Measurements from ENCODE around the gene HPCAL1. TPM values are rescaled to one million over a fixed set of nuclear protein-coding genes. Genes with fewer than 3 reads are reported as not detected.

Gene HPCAL1
- polyA plus RNA-seq, 3 donors = 20.4 to 37.3 (median 28.5) TPM

- DNase-seq (ENCODE audit: extremely low read depth in 1 of 11, low read depth in 9 of 11, low spot score in 4 of 11) = no peak
These were observed 53.7 kb downstream of the HPCAL1 start for GRCh38 chr2:10356439-10356811.

- DNase-seq (ENCODE audit: extremely low read depth in 1 of 11, low read depth in 9 of 11, low spot score in 4 of 11) = no peak
These were observed 54.8 kb downstream of the HPCAL1 start for GRCh38 chr2:10357193-10358169.

GRCh38 chr2:10359246-10359645 is 56.5 kb downstream of the HPCAL1 start:
- DNase-seq (ENCODE audit: extremely low read depth in 1 of 11, low read depth in 9 of 11, low spot score in 4 of 11) = no peak

- DNase-seq (ENCODE audit: extremely low read depth in 1 of 11, low read depth in 9 of 11, low spot score in 4 of 11) = no peak
These were observed 57.1 kb downstream of the HPCAL1 start for GRCh38 chr2:10359731-10360329.

DNA sequence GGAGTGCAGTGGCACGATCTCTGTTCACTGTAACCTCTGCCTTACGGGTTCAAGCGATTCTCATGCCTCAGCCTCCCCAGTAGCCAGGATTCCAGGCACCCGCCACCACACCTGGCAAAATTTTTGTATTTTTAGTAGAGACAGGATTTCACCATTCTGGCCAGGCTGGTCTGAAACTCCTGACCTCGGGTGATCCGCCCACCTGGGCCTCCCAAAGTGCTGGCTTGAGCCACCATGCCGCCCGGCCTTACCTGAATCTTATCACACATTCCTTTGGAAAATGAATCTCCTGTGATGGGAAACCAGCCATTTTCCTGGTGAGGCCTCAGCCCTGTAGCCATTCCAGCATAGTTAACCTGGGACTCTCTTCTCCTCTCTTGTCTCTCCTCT is 57.8 kb downstream of the HPCAL1 start:
- no peak for DNase-seq (ENCODE audit: extremely low read depth in 1 of 11, low read depth in 9 of 11, low spot score in 4 of 11)

DNA sequence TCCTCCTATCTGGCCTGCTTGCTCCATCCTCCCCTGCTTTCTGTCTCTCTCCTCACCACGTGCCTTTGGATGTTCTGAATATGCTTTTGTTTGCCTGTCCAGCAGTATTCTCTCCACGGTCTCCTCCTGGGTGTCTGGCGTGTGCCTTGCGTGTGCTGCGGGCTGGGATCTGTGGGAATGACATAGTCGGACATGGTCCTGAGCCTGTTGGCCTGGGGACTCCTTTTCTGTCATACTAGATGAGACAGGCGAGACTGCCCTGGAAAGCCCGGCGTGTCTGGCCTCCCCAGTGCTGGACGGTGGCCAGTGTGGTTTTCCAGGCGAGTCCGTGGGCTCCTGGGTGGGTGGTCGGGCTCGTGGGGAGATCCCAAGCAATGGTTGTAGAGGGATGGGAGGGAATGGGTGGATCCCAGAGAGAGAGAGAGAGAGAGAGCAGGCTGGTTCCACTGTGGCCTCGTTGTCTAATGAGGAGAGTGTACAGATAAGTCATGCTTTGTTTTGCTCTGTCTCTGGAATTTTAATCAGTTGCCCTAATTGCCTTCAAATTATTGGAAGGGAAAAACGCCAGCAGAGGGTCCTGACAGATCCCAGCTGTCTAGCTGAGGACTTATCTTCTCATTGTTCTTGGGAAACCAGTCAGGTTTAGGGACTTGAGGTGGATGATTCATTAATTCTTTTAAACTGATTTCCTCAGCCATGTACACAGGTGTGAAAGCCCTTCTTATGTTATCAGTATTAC is 58.3 kb downstream of the HPCAL1 start:
- DNase-seq (ENCODE audit: extremely low read depth in 1 of 11, low read depth in 9 of 11, low spot score in 4 of 11) = no peak

DNA sequence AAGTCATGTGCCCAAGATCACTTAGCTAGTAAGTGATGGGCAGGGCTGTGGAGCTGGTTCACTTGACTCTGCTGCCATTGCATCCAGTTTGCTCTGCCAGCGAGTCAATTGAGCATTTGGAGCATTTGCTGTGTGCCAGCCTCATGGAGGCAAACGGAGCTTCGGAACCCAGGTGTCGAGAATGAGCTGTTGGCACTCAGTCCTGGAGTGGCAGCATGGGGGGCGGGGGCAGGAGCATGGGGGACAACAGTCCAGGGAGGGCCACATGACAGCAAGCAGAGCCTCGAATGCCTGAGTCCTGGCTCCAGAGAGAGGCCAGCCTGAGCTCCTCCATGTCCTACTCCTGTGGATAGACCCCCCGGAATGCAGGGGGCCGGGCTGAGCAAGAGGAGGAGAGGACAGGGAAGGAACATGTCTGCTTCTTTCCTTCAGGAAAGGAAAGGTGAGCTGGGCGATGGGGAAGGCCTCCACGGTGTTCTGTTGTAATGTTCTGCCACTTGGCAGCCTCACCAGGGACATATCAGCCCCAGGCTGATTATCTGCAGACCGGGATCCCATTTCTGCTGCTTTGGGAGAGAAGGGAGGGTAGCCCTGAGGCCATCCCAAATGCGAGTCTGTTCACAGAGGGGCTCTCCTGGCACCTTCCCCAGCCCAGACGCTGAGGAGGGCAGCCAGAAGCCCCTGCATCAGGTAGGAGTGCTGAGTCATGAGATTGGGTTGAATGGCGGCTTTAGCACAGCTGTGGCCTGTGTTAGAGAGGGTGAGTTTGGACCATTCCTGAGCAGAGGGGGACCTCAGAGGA is 59.6 kb downstream of the HPCAL1 start:
- no peak for DNase-seq (ENCODE audit: extremely low read depth in 1 of 11, low read depth in 9 of 11, low spot score in 4 of 11)

GRCh38 chr2:10362898-10363454 is 60.3 kb downstream of the HPCAL1 start:
- no peak for DNase-seq (ENCODE audit: extremely low read depth in 1 of 11, low read depth in 9 of 11, low spot score in 4 of 11)

GRCh38 chr2:10363861-10364610 is 61.3 kb downstream of the HPCAL1 start:
- DNase-seq (ENCODE audit: extremely low read depth in 1 of 11, low read depth in 9 of 11, low spot score in 4 of 11) = no peak

DNA sequence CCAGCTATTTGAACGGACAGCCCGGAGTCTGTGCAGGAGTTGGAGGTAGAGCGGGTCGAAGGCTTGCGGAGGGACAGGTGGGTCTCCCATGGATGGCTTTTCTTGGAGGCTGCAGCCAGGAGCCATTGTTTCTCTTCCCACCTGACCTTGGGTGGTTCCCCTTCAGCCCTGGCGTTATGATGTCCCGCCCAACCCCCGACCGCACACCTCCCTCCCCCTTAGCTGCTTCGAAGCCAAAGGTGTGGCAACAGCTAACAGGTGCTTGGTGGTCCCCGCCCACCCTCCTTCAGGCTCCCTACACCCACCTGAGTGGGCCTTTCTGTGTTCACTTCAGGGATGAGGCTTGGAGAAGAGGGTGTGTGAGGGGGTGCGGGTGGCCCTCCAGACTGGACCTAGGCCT is 62.7 kb downstream of the HPCAL1 start:
- DNase-seq (ENCODE audit: extremely low read depth in 1 of 11, low read depth in 9 of 11, low spot score in 4 of 11) = no peak

DNA sequence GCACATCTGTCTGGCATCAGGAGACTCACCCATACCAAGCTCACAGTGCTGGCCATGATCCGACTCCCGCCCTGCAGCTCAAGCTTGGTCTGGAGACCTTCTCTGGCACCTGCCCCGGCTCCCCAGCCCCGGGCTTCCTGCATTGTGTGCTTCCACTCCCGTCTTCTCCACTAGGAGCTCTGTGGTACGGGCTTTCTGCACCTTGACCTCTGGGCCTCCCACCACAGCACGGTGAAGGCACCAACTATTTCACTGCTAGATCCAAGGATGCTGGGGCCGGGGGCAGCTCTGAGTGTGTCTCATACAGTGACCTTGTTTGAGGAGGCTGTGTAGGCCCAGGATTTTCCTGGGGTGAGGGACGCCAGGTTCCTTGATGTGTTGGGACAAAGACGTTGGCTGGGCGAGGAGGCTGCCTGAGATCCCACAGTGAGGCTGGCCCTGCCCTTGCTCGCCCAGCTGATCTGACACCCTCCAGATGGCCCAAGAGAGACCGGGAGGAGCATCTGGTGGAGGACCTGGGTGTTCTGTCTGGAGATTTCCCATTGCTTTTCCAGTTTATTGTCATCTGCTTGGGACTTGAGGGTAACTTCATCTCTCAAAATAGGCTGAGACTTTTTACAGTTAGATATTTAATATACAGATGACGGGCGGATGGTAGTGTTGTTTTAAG is 64.0 kb downstream of the HPCAL1 start:
- no peak for DNase-seq (ENCODE audit: extremely low read depth in 1 of 11, low read depth in 9 of 11, low spot score in 4 of 11)

DNA sequence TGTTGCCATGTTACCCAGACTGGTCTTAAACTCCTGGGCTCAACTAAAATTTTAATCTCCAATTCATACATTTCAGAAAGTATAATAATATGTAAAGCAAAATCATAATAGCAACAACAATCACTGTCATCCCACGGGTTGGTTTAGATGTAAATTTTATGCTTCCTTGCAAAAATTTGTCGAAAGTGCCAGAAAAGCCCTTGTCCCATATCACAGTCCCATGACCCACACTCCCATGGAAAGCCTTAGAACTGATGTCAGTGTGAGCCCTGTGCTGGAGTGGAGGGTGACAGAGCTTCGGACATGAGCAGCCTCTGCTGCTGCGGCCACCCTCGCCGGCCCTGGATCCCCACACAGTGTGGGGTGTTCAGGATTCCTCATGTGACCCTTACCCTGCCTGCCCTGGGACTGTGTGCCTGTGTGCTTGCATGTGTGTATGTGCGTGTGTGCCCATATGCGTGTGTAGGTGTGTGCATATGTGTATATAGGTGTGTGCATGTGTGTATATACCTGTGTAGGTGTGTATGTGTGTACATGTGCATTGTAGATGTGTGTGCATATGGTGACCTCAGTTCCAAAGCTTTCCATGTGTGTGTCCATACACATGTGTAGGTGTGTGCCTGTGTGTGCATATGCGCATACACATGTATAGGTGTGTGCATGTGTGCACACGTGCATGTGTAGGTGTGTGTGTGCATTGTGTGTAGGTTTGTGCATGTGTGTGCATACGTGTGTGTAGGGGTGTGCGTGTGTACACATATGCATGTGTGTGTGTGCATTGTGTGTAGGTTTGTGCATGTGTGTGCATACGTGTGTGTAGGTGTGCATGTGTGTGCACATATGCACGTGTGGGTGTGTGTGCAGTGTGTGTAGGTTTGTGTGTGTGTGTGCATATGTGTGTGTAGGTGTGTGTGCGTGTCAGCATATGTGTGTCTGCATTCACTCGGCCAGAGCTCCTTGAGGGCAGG is 65.1 kb downstream of the HPCAL1 start:
- no peak for DNase-seq (ENCODE audit: extremely low read depth in 1 of 11, low read depth in 9 of 11, low spot score in 4 of 11)

GRCh38 chr2:10368491-10369231 is 66.0 kb downstream of the HPCAL1 start:
- DNase-seq (ENCODE audit: extremely low read depth in 1 of 11, low read depth in 9 of 11, low spot score in 4 of 11) = no peak

- no peak for DNase-seq (ENCODE audit: extremely low read depth in 1 of 11, low read depth in 9 of 11, low spot score in 4 of 11)
These were observed 66.9 kb downstream of the HPCAL1 start for GRCh38 chr2:10369269-10370255.

GRCh38 chr2:10370390-10370789 is 67.7 kb downstream of the HPCAL1 start:
- DNase-seq (ENCODE audit: extremely low read depth in 1 of 11, low read depth in 9 of 11, low spot score in 4 of 11) = no peak
